ENCODE measurements around the gene PRUNE1. TPM values are rescaled to one million over a fixed set of nuclear protein-coding genes. Genes with fewer than 3 reads are reported as not detected.

The PRUNE1 gene
- total and polyA plus RNA-seq, 2 experiments from 2014 or later = 51.6 to 52.2 TPM

GRCh38 chr1:151012684-151013471 lies 4.6 kb downstream of the PRUNE1 start:
- peak; percentile 24 to 75 for DNase-seq (ENCODE audit: low read depth in 1 of 2, low spot score in 1 of 2)
- TF ChIP-seq, protein P1, sequence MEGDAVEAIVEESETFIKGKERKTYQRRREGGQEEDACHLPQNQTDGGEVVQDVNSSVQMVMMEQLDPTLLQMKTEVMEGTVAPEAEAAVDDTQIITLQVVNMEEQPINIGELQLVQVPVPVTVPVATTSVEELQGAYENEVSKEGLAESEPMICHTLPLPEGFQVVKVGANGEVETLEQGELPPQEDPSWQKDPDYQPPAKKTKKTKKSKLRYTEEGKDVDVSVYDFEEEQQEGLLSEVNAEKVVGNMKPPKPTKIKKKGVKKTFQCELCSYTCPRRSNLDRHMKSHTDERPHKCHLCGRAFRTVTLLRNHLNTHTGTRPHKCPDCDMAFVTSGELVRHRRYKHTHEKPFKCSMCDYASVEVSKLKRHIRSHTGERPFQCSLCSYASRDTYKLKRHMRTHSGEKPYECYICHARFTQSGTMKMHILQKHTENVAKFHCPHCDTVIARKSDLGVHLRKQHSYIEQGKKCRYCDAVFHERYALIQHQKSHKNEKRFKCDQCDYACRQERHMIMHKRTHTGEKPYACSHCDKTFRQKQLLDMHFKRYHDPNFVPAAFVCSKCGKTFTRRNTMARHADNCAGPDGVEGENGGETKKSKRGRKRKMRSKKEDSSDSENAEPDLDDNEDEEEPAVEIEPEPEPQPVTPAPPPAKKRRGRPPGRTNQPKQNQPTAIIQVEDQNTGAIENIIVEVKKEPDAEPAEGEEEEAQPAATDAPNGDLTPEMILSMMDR (IDR thresholded peaks at IDR 0.05; ENCODE audit: low read depth, low read length) = no peak

DNA sequence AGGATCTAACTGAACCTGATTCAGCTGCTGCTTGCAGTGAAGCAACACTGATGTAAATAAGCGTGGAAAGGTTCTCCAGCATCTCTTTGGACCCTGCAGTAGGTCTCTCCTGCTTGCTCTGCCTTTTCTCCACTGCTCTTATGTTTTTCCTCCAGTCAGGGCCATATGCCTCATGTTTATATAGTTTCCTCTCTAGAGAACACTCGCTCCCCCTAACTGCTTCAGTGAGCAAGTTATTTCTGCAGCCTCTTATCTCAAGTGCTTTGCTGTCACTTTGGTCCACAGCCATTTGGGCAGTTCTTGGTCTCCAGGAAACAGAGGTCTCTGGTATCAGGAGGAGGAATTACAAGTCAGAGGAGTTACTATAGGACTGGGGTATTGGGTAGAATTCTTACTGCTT lies 5.3 kb downstream of the PRUNE1 start:
- Histone ChIP-seq H3K9me3 (ENCODE audit: low read depth) (no peaks in the 10 kb centered on the region), H3K4me1 (ENCODE audit: low read depth) (peaks cover 44% of the 10 kb centered on the region), H3K27ac (peak overlapping the region; percentile 92), H3K27me3 (no peaks in the 10 kb centered on the region), H3K36me3 (no peaks in the 10 kb centered on the region), H3K4me3 (no peak overlapping the region)
- TF ChIP-seq, protein P1 (IDR thresholded peaks at IDR 0.05; ENCODE audit: low read depth, low read length) = peak; percentile 25
- DNase-seq (ENCODE audit: low read depth in 1 of 2, low spot score in 1 of 2) = peak; percentile 86 to 94

More at GRCh38 chr1:151012684-151013471, 4.6 kb downstream of the PRUNE1 start:
- peaks cover 45% of the 10 kb centered on the region for H3K4me1 ChIP-seq (ENCODE audit: low read depth)
- peak overlapping the region; percentile 92 for H3K27ac ChIP-seq
- no peaks in the 10 kb centered on the region for H3K36me3 ChIP-seq
- no peaks in the 10 kb centered on the region for H3K9me3 ChIP-seq (ENCODE audit: low read depth)
- H3K4me3 ChIP-seq = no peak overlapping the region
- no peaks in the 10 kb centered on the region for H3K27me3 ChIP-seq

DNA sequence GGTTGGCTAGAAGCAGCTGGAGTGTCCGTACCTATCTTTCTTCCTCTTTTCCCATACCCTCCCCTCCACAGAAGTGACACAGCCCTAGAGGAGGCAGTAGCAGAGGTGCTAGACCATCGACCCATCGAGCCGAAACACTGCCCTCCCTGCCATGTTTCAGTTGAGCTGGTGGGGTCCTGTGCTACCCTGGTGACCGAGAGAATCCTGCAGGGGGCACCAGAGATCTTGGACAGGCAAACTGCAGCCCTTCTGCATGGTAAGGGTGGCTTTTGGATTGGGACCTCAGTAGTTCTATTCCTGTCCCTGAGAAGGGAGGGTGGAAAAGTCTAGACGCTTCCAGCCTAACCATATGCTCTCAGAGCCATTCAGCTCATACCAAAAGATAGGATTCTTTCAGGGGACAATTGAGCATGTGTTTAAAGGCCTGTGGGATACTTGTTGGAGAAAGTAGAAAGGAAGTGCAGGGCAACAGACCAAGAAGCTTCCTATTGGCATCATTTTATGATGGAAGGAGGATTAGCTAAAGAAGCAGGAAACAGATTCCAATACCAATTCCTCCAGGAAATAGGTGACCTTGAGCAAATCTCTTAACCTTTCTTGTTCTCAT lies 16.4 kb downstream of the PRUNE1 start:
- peaks cover 11% of the 10 kb centered on the region for H3K4me1 ChIP-seq (ENCODE audit: low read depth)
- H3K36me3 ChIP-seq = peaks cover 20% of the 10 kb centered on the region
- TF ChIP-seq, protein P1 (IDR thresholded peaks at IDR 0.05; ENCODE audit: low read depth, low read length) = peak; percentile 80
- peak overlapping the region; percentile 30 for H3K27ac ChIP-seq
- H3K4me3 ChIP-seq = no peak overlapping the region
- H3K27me3 ChIP-seq = no peaks in the 10 kb centered on the region
- peak; percentile 78 to 88 for DNase-seq (ENCODE audit: low read depth in 1 of 2, low spot score in 1 of 2)
- no peaks in the 10 kb centered on the region for H3K9me3 ChIP-seq (ENCODE audit: low read depth)

DNA sequence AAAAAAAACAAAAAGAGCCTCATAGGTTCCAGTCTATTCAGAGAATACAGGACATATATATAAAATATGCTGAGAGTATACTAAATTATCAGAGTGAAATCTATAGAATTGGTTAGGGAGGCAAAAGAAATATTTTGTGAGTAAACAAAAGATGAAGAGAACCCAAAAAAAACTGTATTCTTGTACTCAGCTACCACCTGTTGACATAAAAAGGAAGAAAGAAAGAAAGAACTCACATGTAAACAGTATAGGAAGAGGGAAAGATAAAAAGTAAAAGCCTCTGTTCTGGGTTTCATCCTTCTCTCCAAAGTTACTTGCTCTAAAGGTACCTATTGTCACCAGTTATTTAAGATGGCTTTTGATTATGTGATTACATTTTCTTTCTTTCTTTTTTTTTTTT lies 18.2 kb downstream of the PRUNE1 start:
- no peak for DNase-seq (ENCODE audit: low read depth in 1 of 2, low spot score in 1 of 2)
- TF ChIP-seq, protein P1 (IDR thresholded peaks at IDR 0.05; ENCODE audit: low read depth, low read length) = no peak
- Histone ChIP-seq H3K4me1 (ENCODE audit: low read depth) (peaks cover 11% of the 10 kb centered on the region), H3K27ac (no peak overlapping the region), H3K27me3 (no peaks in the 10 kb centered on the region), H3K4me3 (no peak overlapping the region), H3K9me3 (ENCODE audit: low read depth) (no peaks in the 10 kb centered on the region), H3K36me3 (peaks cover 22% of the 10 kb centered on the region)

- no peak for DNase-seq (ENCODE audit: low read depth in 1 of 2, low spot score in 1 of 2)
- H3K4me3 ChIP-seq = no peak overlapping the region
- TF ChIP-seq, protein P1 (IDR thresholded peaks at IDR 0.05; ENCODE audit: low read depth, low read length) = no peak
- no peaks in the 10 kb centered on the region for H3K4me1 ChIP-seq (ENCODE audit: low read depth)
- peaks cover 30% of the 10 kb centered on the region for H3K36me3 ChIP-seq
- no peaks in the 10 kb centered on the region for H3K27me3 ChIP-seq
- no peaks in the 10 kb centered on the region for H3K9me3 ChIP-seq (ENCODE audit: low read depth)
- H3K27ac ChIP-seq = no peak overlapping the region
These were observed 23.9 kb downstream of the PRUNE1 start for GRCh38 chr1:151032164-151032563.

All from cardiac muscle cell (in vitro differentiated cells and primary cell).